Immature natural killer cell (primary cell): Measurements from ENCODE around the gene ANKRD6. TPM values are rescaled to one million over a fixed set of nuclear protein-coding genes. Genes with fewer than 3 reads are reported as not detected.
A peak's percentile ranks its signal among the peaks of the same experiment; 100 is the strongest.

Source experiments
- DNase-seq, 3 donors: peaks; one replicate each; pipeline ENCODE4 v3.0.0; 2022; ENCODE audit warnings: mixed read lengths in 1 of 3
- H3K27ac Mint-ChIP-seq, 6 donors: one replicate each; pipeline ENCODE4 v1.8.0; 2020; ENCODE audit warnings: mixed read lengths in 6 of 6, mild to moderate bottlenecking in 5 of 6, inconsistent platforms in 4 of 6, moderate library complexity in 3 of 6
- H3K27me3 Mint-ChIP-seq, 3 donors: one replicate each; pipeline ENCODE4 v1.8.0; 2020 to 2021; ENCODE audit warnings: low read depth in 3 of 3, mild to moderate bottlenecking in 3 of 3, mixed read lengths in 3 of 3, moderate library complexity in 3 of 3, inconsistent platforms in 1 of 3
- H3K36me3 Mint-ChIP-seq, 3 donors: one replicate each; pipeline ENCODE4 v1.8.0; 2020; ENCODE audit warnings: mixed read lengths in 3 of 3, inconsistent platforms in 2 of 3, mild to moderate bottlenecking in 2 of 3
- H3K4me1 Mint-ChIP-seq, 2 donors: one replicate each; pipeline ENCODE4 v1.8.0; 2020; ENCODE audit warnings: inconsistent platforms in 2 of 2, mild to moderate bottlenecking in 2 of 2, mixed read lengths in 2 of 2, moderate library complexity in 1 of 2
- H3K4me3 Mint-ChIP-seq, 5 donors: one replicate each; pipeline ENCODE4 v1.8.0; 2020; ENCODE audit warnings: mild to moderate bottlenecking in 5 of 5, mixed read lengths in 5 of 5, inconsistent platforms in 3 of 5, moderate library complexity in 3 of 5
- H3K9me3 Mint-ChIP-seq, 6 donors: one replicate each; pipeline ENCODE4 v1.8.0; 2020; ENCODE audit warnings: mild to moderate bottlenecking in 6 of 6, mixed read lengths in 6 of 6, inconsistent platforms in 4 of 6, moderate library complexity in 3 of 6
- polyA plus RNA-seq, 3 donors: library from polyadenylated mRNA; unstranded; fragments of 300-500 nt; fragmentation: Illumina TruSeq; gene quantifications; one replicate each; pipeline ENCODE4 v1.2.3, GENCODE V29; 2021

ANKRD6 gene
- polyA plus RNA-seq, 3 donors from 2014 or later, result 0.06 to 3.0 (median 0.52) TPM

GRCh38 chr6:89433252-89434149, 549 bp downstream of the ANKRD6 start:
- Mint-ChIP-seq H3K27me3 (peaks cover 2 to 7% (median 6%) of the 10 kb centered on the region in 3 donors), H3K4me1 (peaks cover 12 to 14% of the 10 kb centered on the region in 2 donors), H3K4me3 (peak overlapping the region; percentile 83 to 92 (median 86)), H3K9me3 (no peaks in the 10 kb centered on the region), H3K27ac (peak overlapping the region in 5 of 6 donors; percentile 29 to 80 (median 62)), H3K36me3 (no peaks in the 10 kb centered on the region)
- peak; percentile 28 to 34 (median 31) for DNase-seq

GRCh38 chr6:89434150-89434499, 1.2 kb downstream of the ANKRD6 start:
- Mint-ChIP-seq H3K4me1 (peaks cover 12 to 14% of the 10 kb centered on the region in 2 donors), H3K27me3 (peaks cover 2 to 6% (median 6%) of the 10 kb centered on the region in 3 donors), H3K4me3 (peak overlapping the region; percentile 83 to 92 (median 86)), H3K9me3 (no peaks in the 10 kb centered on the region), H3K27ac (peak overlapping the region in 5 of 6 donors; percentile 29 to 80 (median 62)), H3K36me3 (no peaks in the 10 kb centered on the region)
- DNase-seq, result no peak

GRCh38 chr6:89434954-89435353, 2.0 kb downstream of the ANKRD6 start:
- Mint-ChIP-seq H3K27me3 (peaks cover 1 to 4% (median 4%) of the 10 kb centered on the region in 3 donors), H3K4me3 (peak overlapping the region in 3 of 5 donors; percentile 38 to 83 (median 58)), H3K27ac (peak overlapping the region in 1 of 6 donors; percentile 17), H3K9me3 (no peaks in the 10 kb centered on the region), H3K36me3 (no peaks in the 10 kb centered on the region), H3K4me1 (peaks cover 12 to 14% of the 10 kb centered on the region in 2 donors)
- no peak for DNase-seq

GRCh38 chr6:89436226-89436625, 3.3 kb downstream of the ANKRD6 start:
- Mint-ChIP-seq H3K36me3 (no peaks in the 10 kb centered on the region), H3K4me3 (no peak overlapping the region), H3K4me1 (peaks cover 12 to 14% of the 10 kb centered on the region in 2 donors), H3K27me3 (peaks cover 0 to 6% (median 4%) of the 10 kb centered on the region in 3 donors), H3K27ac (peak overlapping the region in 2 of 6 donors; percentile 36 to 55), H3K9me3 (no peaks in the 10 kb centered on the region)
- DNase-seq, result no peak

GRCh38 chr6:89438248-89438647, 5.3 kb downstream of the ANKRD6 start:
- no peaks in the 10 kb centered on the region for H3K9me3 Mint-ChIP-seq
- no peak overlapping the region for H3K27ac Mint-ChIP-seq
- H3K27me3 Mint-ChIP-seq, result peaks cover 0 to 3% (median 0%) of the 10 kb centered on the region in 3 donors
- H3K36me3 Mint-ChIP-seq, result no peaks in the 10 kb centered on the region
- peaks cover 6 to 7% of the 10 kb centered on the region in 2 donors for H3K4me1 Mint-ChIP-seq
- no peak overlapping the region for H3K4me3 Mint-ChIP-seq
- no peak for DNase-seq

- peaks cover 1 to 3% of the 10 kb centered on the region in 2 donors for H3K4me1 Mint-ChIP-seq
- no peak overlapping the region for H3K27ac Mint-ChIP-seq
- H3K36me3 Mint-ChIP-seq, result no peaks in the 10 kb centered on the region
- no peak for DNase-seq
- no peak overlapping the region for H3K4me3 Mint-ChIP-seq
- H3K9me3 Mint-ChIP-seq, result no peaks in the 10 kb centered on the region
- peaks cover 0 to 3% (median 0%) of the 10 kb centered on the region in 3 donors for H3K27me3 Mint-ChIP-seq
These were observed 6.1 kb downstream of the ANKRD6 start for GRCh38 chr6:89439014-89439413.

- no peak overlapping the region for H3K4me3 Mint-ChIP-seq
- no peaks in the 10 kb centered on the region for H3K4me1 Mint-ChIP-seq
- DNase-seq, result no peak
- no peaks in the 10 kb centered on the region for H3K9me3 Mint-ChIP-seq
- H3K36me3 Mint-ChIP-seq, result no peaks in the 10 kb centered on the region
- no peak overlapping the region for H3K27ac Mint-ChIP-seq
- peaks cover 0 to 2% (median 0%) of the 10 kb centered on the region in 3 donors for H3K27me3 Mint-ChIP-seq
These were observed 7.2 kb downstream of the ANKRD6 start for GRCh38 chr6:89440200-89440599.

GRCh38 chr6:89443658-89444057, 10.7 kb downstream of the ANKRD6 start:
- Mint-ChIP-seq H3K27ac (no peak overlapping the region), H3K4me3 (no peak overlapping the region), H3K27me3 (peaks cover 2 to 4% (median 2%) of the 10 kb centered on the region in 3 donors), H3K9me3 (no peaks in the 10 kb centered on the region), H3K4me1 (no peaks in the 10 kb centered on the region), H3K36me3 (no peaks in the 10 kb centered on the region)
- no peak for DNase-seq

GRCh38 chr6:89449193-89449592, 16.2 kb downstream of the ANKRD6 start:
- peaks cover 2 to 4% (median 4%) of the 10 kb centered on the region in 3 donors for H3K27me3 Mint-ChIP-seq
- no peak for DNase-seq
- H3K4me1 Mint-ChIP-seq, result no peaks in the 10 kb centered on the region
- H3K27ac Mint-ChIP-seq, result no peak overlapping the region
- no peaks in the 10 kb centered on the region for H3K36me3 Mint-ChIP-seq
- H3K4me3 Mint-ChIP-seq, result no peak overlapping the region
- H3K9me3 Mint-ChIP-seq, result no peaks in the 10 kb centered on the region

GRCh38 chr6:89452281-89452680, 19.3 kb downstream of the ANKRD6 start:
- Mint-ChIP-seq H3K4me1 (no peaks in the 10 kb centered on the region), H3K9me3 (no peaks in the 10 kb centered on the region), H3K4me3 (no peak overlapping the region), H3K27ac (no peak overlapping the region), H3K36me3 (no peaks in the 10 kb centered on the region), H3K27me3 (peaks cover under 1 to 4% (median 2%) of the 10 kb centered on the region in 3 donors)
- no peak for DNase-seq

- Mint-ChIP-seq H3K36me3 (no peaks in the 10 kb centered on the region), H3K4me1 (no peaks in the 10 kb centered on the region), H3K9me3 (no peaks in the 10 kb centered on the region), H3K4me3 (no peak overlapping the region), H3K27me3 (peaks cover 0 to 2% (median 0%) of the 10 kb centered on the region in 3 donors), H3K27ac (no peak overlapping the region)
- no peak for DNase-seq
These were observed 21.3 kb downstream of the ANKRD6 start for GRCh38 chr6:89454300-89454699.

- no peak for DNase-seq
- no peak overlapping the region for H3K27ac Mint-ChIP-seq
- no peaks in the 10 kb centered on the region for H3K9me3 Mint-ChIP-seq
These were observed 25.8 kb downstream of the ANKRD6 start for GRCh38 chr6:89458704-89459103.

GRCh38 chr6:89459501-89459900, 26.5 kb downstream of the ANKRD6 start:
- Mint-ChIP-seq H3K36me3 (no peaks in the 10 kb centered on the region), H3K9me3 (no peaks in the 10 kb centered on the region), H3K27ac (no peak overlapping the region), H3K4me1 (no peaks in the 10 kb centered on the region), H3K4me3 (no peak overlapping the region), H3K27me3 (peaks cover 0 to 2% (median 0%) of the 10 kb centered on the region in 3 donors)
- DNase-seq, result no peak

More at GRCh38 chr6:89458704-89459103, 25.8 kb downstream of the ANKRD6 start:
- no peak overlapping the region for H3K4me3 Mint-ChIP-seq
- H3K27me3 Mint-ChIP-seq, result peaks cover 0 to 2% (median 0%) of the 10 kb centered on the region in 3 donors
- no peaks in the 10 kb centered on the region for H3K36me3 Mint-ChIP-seq
- no peaks in the 10 kb centered on the region for H3K4me1 Mint-ChIP-seq

- Mint-ChIP-seq H3K27ac (no peak overlapping the region), H3K9me3 (no peaks in the 10 kb centered on the region), H3K27me3 (peaks cover 0 to 2% (median 0%) of the 10 kb centered on the region in 3 donors), H3K36me3 (no peaks in the 10 kb centered on the region), H3K4me1 (no peaks in the 10 kb centered on the region), H3K4me3 (no peak overlapping the region)
- DNase-seq, result no peak
These were observed 27.8 kb downstream of the ANKRD6 start for GRCh38 chr6:89460713-89461112.
